GM19328 (cell line): ENCODE measurements around the gene TNRC6A.
"Not testable (repeated sequence)": the region's sequence is repeated elsewhere in the genome, so short reads cannot be mapped to it uniquely, and the experiment has no call there.

Source experiments
- ATAC-seq: cut with Tn5 transposase; IDR thresholded peaks from one replicate; pipeline ENCODE4 v1.9.1; 2021; ENCODE audit warnings: mild to moderate bottlenecking, moderate library complexity; ENCODE audit not compliant: unreplicated experiment

TNRC6A gene

GRCh38 chr16:24841291-24841690 is 111.8 kb downstream of the TNRC6A start:
- no peak for ATAC-seq

GRCh38 chr16:24844101-24845030 is 114.9 kb downstream of the TNRC6A start:
- no peak for ATAC-seq

GRCh38 chr16:24845031-24845365 is 115.5 kb downstream of the TNRC6A start:
- not testable (repeated sequence) for ATAC-seq

- no peak for ATAC-seq
Observed at GRCh38 chr16:24845726-24846547, 116.5 kb downstream of the TNRC6A start, which contains the start of gene SLC5A11. SLC5A11 (plus strand) TSS chr16:24845963; CDS start chr16:24858644, 12,681 bp downstream.

- no peak for ATAC-seq
Observed at GRCh38 chr16:24846548-24847357, 117.3 kb downstream of the TNRC6A start.

- no peak for ATAC-seq
Observed at GRCh38 chr16:24847358-24847664, 117.9 kb downstream of the TNRC6A start.

GRCh38 chr16:24848065-24848464 is 118.6 kb downstream of the TNRC6A start:
- ATAC-seq = no peak

GRCh38 chr16:24849641-24850040 is 120.2 kb downstream of the TNRC6A start:
- no peak for ATAC-seq

GRCh38 chr16:24850289-24850938 is 121.0 kb downstream of the TNRC6A start:
- ATAC-seq = no peak

GRCh38 chr16:24851700-24852099 is 122.2 kb downstream of the TNRC6A start:
- ATAC-seq = no peak

GRCh38 chr16:24852281-24852721 is 122.8 kb downstream of the TNRC6A start:
- ATAC-seq = no peak

- ATAC-seq = no peak
Observed at GRCh38 chr16:24853169-24853824, 123.8 kb downstream of the TNRC6A start.

GRCh38 chr16:24853830-24854229 is 124.4 kb downstream of the TNRC6A start:
- no peak for ATAC-seq

- ATAC-seq = no peak
Observed at GRCh38 chr16:24854607-24855171, 125.2 kb downstream of the TNRC6A start.

GRCh38 chr16:24855678-24856077 is 126.2 kb downstream of the TNRC6A start:
- no peak for ATAC-seq

GRCh38 chr16:24856871-24857270 is 127.4 kb downstream of the TNRC6A start:
- ATAC-seq = not testable (repeated sequence)

GRCh38 chr16:24858219-24859041 is 129.0 kb downstream of the TNRC6A start:
- ATAC-seq = no peak

- ATAC-seq = no peak
Observed at GRCh38 chr16:24861461-24861860, 132.0 kb downstream of the TNRC6A start.
